ENCODE results near the gene ZC3H7A.

ZC3H7A gene

GRCh38 chr16:11836650-11837244 is 39.7 kb upstream of the ZC3H7A start (continued):
- TF ChIP-seq PRDM4 (tag by site-specific recombination; IDR thresholded peaks at IDR 0.05): peak; percentile 75
- no peak for TF ChIP-seq REPIN1 (tag by site-specific recombination; IDR thresholded peaks at IDR 0.05; ENCODE audit: low read depth)
- TF ChIP-seq ZBTB17 (tag by site-specific recombination; IDR thresholded peaks at IDR 0.05): peak; percentile 54; the same call in 1 of the 2 replicates
- no peak for TF ChIP-seq ZNF362 (tag by site-specific recombination; IDR thresholded peaks at IDR 0.05)
- no peak for TF ChIP-seq KLF1 (tag by site-specific recombination; IDR thresholded peaks at IDR 0.05)
- TF ChIP-seq REST (tag by site-specific recombination; IDR thresholded peaks at IDR 0.05): no peak

GRCh38 chr16:11835891-11836649 is 39.0 kb upstream of the ZC3H7A start:
- peaks cover 12% of the 10 kb centered on the region for H3K4me1 ChIP-seq (ENCODE audit: control insufficient read depth, insufficient read depth, low read length)
- no peaks in the 10 kb centered on the region for H3K9me3 ChIP-seq (ENCODE audit: control insufficient read depth, insufficient read depth, low read depth, low read length)
- peak overlapping the region; percentile 35 for H3K27ac ChIP-seq (ENCODE audit: extremely low read depth, low read depth, low read length)
- H3K36me3 ChIP-seq (ENCODE audit: control insufficient read depth in 2 of 2, insufficient read depth in 1 of 2, low read length in 2 of 2): peaks cover 39 to 51% of the 10 kb centered on the region in 2 experiments
- ChIA-PET CTCF (interaction anchor here (0.6 to 2.1 kb wide), 2 partner anchors 38 to 1316 kb away, joined by 3 to 5 read pairs; no protein-coding TSS in a partner anchor), POLR2A (interaction anchor here (0.6 to 2.3 kb wide), 9 partner anchors 10 to 141 kb away, joined by 3 to 16 read pairs (median 4); partner anchors contain the start of genes GSPT1, SNX29, TXNDC11 and ZC3H7A)
- H3K4me3 ChIP-seq (ENCODE audit: low read depth, low read length): no peak overlapping the region
- TF ChIP-seq PRDM6 (tag by site-specific recombination; IDR thresholded peaks at IDR 0.05) (no peak), ZBTB6 (tag by site-specific recombination; IDR thresholded peaks at IDR 0.05) (peak; percentile 42; the same call in 1 of the 2 replicates), OSR2 (tag by site-specific recombination; IDR thresholded peaks at IDR 0.05) (peak; percentile 27; the same call in 1 of the 2 replicates), ZSCAN16 (tag by site-specific recombination; IDR thresholded peaks at IDR 0.05) (no peak), ZNF624 (tag by site-specific recombination; IDR thresholded peaks at IDR 0.05) (no peak), TRIM28 (IDR thresholded peaks at IDR 0.05; ENCODE audit: borderline replicate concordance, low read length) (peak; percentile 34; the same call in 1 of the 2 replicates), GLI4 (tag by site-specific recombination; IDR thresholded peaks at IDR 0.05) (no peak), HIC1 (tag by site-specific recombination; IDR thresholded peaks at IDR 0.05) (peak; percentile 75), ZEB2 (tag by site-specific recombination; IDR thresholded peaks at IDR 0.05) (peak; percentile 48; the same call in 1 of the 2 replicates), TSHZ1 (tag by site-specific recombination; IDR thresholded peaks at IDR 0.05; ENCODE audit: borderline replicate concordance) (no peak)
